Activated naive CD8-positive, alpha-beta T cell treated with anti-CD3 and anti-CD28 coated beads, Interleukin-2, amount 10 ng/mL, durations not matched to agents 7 days and 5 days (primary cell): ENCODE results near the gene NALCN. TPM values are rescaled to one million over a fixed set of nuclear protein-coding genes. Genes with fewer than 3 reads are reported as not detected.

Experiments
- ATAC-seq: fragments of 150-1000 bp; cut with Tn5 transposase; one replicate; pipeline ENCODE4 v1.10.0; 2021; ENCODE audit warnings: low read depth, moderate library complexity
- POLR2A ChIA-PET: fragments of 350-600 bp; sonication (Branson Sonifier 250); formaldehyde crosslinking; loops from one replicate; lab custom pipeline; 2021; ENCODE audit warnings: antibody characterized with exemption; lab: Charles Lee
- DNase-seq: peaks from one replicate; pipeline ENCODE4 v3.0.0; 2021
- H3K27ac Mint-ChIP-seq: one replicate; pipeline ENCODE4 v1.8.0; 2022; ENCODE audit warnings: mild to moderate bottlenecking, mixed read lengths
- H3K27me3 Mint-ChIP-seq: one replicate; pipeline ENCODE4 v1.8.0; 2022; ENCODE audit warnings: mild to moderate bottlenecking, moderate library complexity, mixed read lengths
- H3K36me3 Mint-ChIP-seq: one replicate; pipeline ENCODE4 v1.8.0; 2021; ENCODE audit warnings: mild to moderate bottlenecking, mixed read lengths
- H3K4me1 Mint-ChIP-seq: one replicate; pipeline ENCODE4 v1.8.0; 2021; ENCODE audit warnings: mixed read lengths
- H3K4me3 Mint-ChIP-seq: one replicate; pipeline ENCODE4 v1.8.0; 2022; ENCODE audit warnings: mild to moderate bottlenecking, moderate library complexity, mixed read lengths
- H3K9me3 Mint-ChIP-seq: one replicate; pipeline ENCODE4 v1.8.0; 2021; ENCODE audit warnings: mixed read lengths
- total RNA-seq, 2 experiments: library from RNA; stranded (reverse); gene quantifications; one replicate each; pipeline ENCODE4 v1.2.3, GENCODE V29; 2021

NALCN gene
- total RNA-seq, 2 experiments from 2014 or later = not detected

GRCh38 chr13:101271681-101272245, 144.5 kb downstream of the NALCN start:
- DNase-seq = no peak
- Mint-ChIP-seq H3K27me3 (peaks cover 2% of the 10 kb centered on the region), H3K27ac (no peak overlapping the region), H3K9me3 (no peaks in the 10 kb centered on the region), H3K4me1 (no peaks in the 10 kb centered on the region), H3K36me3 (no peaks in the 10 kb centered on the region), H3K4me3 (no peak overlapping the region)
- POLR2A ChIA-PET = no interaction called here
- ATAC-seq = no peak

- no peak overlapping the region for H3K4me3 Mint-ChIP-seq
- no peak for ATAC-seq
- no peak for DNase-seq
- H3K27ac Mint-ChIP-seq = no peak overlapping the region
- peaks cover 2% of the 10 kb centered on the region for H3K27me3 Mint-ChIP-seq
- peaks cover 2% of the 10 kb centered on the region for H3K4me1 Mint-ChIP-seq
- H3K9me3 Mint-ChIP-seq = no peaks in the 10 kb centered on the region
- H3K36me3 Mint-ChIP-seq = no peaks in the 10 kb centered on the region
- POLR2A ChIA-PET = no interaction called here
Measured at GRCh38 chr13:101267656-101268055, 148.7 kb downstream of the NALCN start.

- H3K4me1 Mint-ChIP-seq = peaks cover 2% of the 10 kb centered on the region
- no peaks in the 10 kb centered on the region for H3K36me3 Mint-ChIP-seq
- POLR2A ChIA-PET = no interaction called here
- H3K9me3 Mint-ChIP-seq = no peaks in the 10 kb centered on the region
- peaks cover 3% of the 10 kb centered on the region for H3K27me3 Mint-ChIP-seq
- ATAC-seq (no peak), DNase-seq (no peak)
- H3K4me3 Mint-ChIP-seq = no peak overlapping the region
- no peak overlapping the region for H3K27ac Mint-ChIP-seq
Measured at GRCh38 chr13:101265934-101266333, 150.4 kb downstream of the NALCN start.

GRCh38 chr13:101264931-101265330, 151.4 kb downstream of the NALCN start:
- no peak for ATAC-seq
- no peak for DNase-seq
- H3K27ac Mint-ChIP-seq = no peak overlapping the region
- no peaks in the 10 kb centered on the region for H3K9me3 Mint-ChIP-seq
- POLR2A ChIA-PET = no interaction called here
- peaks cover 2% of the 10 kb centered on the region for H3K27me3 Mint-ChIP-seq
- H3K36me3 Mint-ChIP-seq = no peaks in the 10 kb centered on the region
- H3K4me3 Mint-ChIP-seq = no peak overlapping the region
- H3K4me1 Mint-ChIP-seq = peaks cover 2% of the 10 kb centered on the region

GRCh38 chr13:101262306-101262705, 154.0 kb downstream of the NALCN start:
- H3K4me3 Mint-ChIP-seq = no peak overlapping the region

GRCh38 chr13:101258509-101258908, 157.8 kb downstream of the NALCN start:
- no peaks in the 10 kb centered on the region for H3K36me3 Mint-ChIP-seq
- no peak overlapping the region for H3K4me3 Mint-ChIP-seq
- H3K27me3 Mint-ChIP-seq = peaks cover 2% of the 10 kb centered on the region
- DNase-seq (no peak), ATAC-seq (no peak)
- H3K9me3 Mint-ChIP-seq = no peaks in the 10 kb centered on the region
- H3K27ac Mint-ChIP-seq = no peak overlapping the region
- H3K4me1 Mint-ChIP-seq = peaks cover 3% of the 10 kb centered on the region
- POLR2A ChIA-PET = no interaction called here

More at GRCh38 chr13:101262306-101262705, 154.0 kb downstream of the NALCN start:
- peaks cover 2% of the 10 kb centered on the region for H3K27me3 Mint-ChIP-seq
- ATAC-seq (no peak), DNase-seq (no peak)
- no peaks in the 10 kb centered on the region for H3K36me3 Mint-ChIP-seq
- POLR2A ChIA-PET = no interaction called here
- H3K4me1 Mint-ChIP-seq = peaks cover 5% of the 10 kb centered on the region
- no peak overlapping the region for H3K27ac Mint-ChIP-seq
- H3K9me3 Mint-ChIP-seq = no peaks in the 10 kb centered on the region

- ATAC-seq = no peak
Measured at GRCh38 chr13:101258071-101258470, 158.2 kb downstream of the NALCN start.

GRCh38 chr13:101248739-101249514, 167.4 kb downstream of the NALCN start:
- Mint-ChIP-seq H3K9me3 (peaks cover 5% of the 10 kb centered on the region), H3K4me1 (peaks cover 15% of the 10 kb centered on the region), H3K27me3 (peaks cover 12% of the 10 kb centered on the region), H3K36me3 (peaks cover 2% of the 10 kb centered on the region), H3K4me3 (no peak overlapping the region), H3K27ac (no peak overlapping the region)
- ATAC-seq (no peak), DNase-seq (no peak)
- POLR2A ChIA-PET = no interaction called here

More at GRCh38 chr13:101258071-101258470, 158.2 kb downstream of the NALCN start:
- Mint-ChIP-seq H3K4me1 (peaks cover 3% of the 10 kb centered on the region), H3K36me3 (no peaks in the 10 kb centered on the region), H3K9me3 (no peaks in the 10 kb centered on the region), H3K27me3 (peaks cover 2% of the 10 kb centered on the region), H3K4me3 (no peak overlapping the region), H3K27ac (no peak overlapping the region)
- DNase-seq = no peak
- POLR2A ChIA-PET = no interaction called here

- POLR2A ChIA-PET = no interaction called here
- Mint-ChIP-seq H3K4me3 (no peak overlapping the region), H3K27me3 (peaks cover 2% of the 10 kb centered on the region), H3K27ac (no peak overlapping the region), H3K36me3 (peaks cover under 1% of the 10 kb centered on the region), H3K9me3 (no peaks in the 10 kb centered on the region), H3K4me1 (peaks cover 14% of the 10 kb centered on the region)
- DNase-seq (no peak), ATAC-seq (no peak)
Measured at GRCh38 chr13:101242720-101243119, 173.6 kb downstream of the NALCN start.

GRCh38 chr13:101238555-101238954, 177.8 kb downstream of the NALCN start:
- Mint-ChIP-seq H3K27me3 (peaks cover 2% of the 10 kb centered on the region), H3K27ac (no peak overlapping the region), H3K36me3 (no peaks in the 10 kb centered on the region), H3K9me3 (no peaks in the 10 kb centered on the region), H3K4me3 (no peak overlapping the region), H3K4me1 (no peaks in the 10 kb centered on the region)
- POLR2A ChIA-PET = no interaction called here
- DNase-seq = no peak
- ATAC-seq = no peak

GRCh38 chr13:101231751-101232428, 184.4 kb downstream of the NALCN start:
- Mint-ChIP-seq H3K27ac (no peak overlapping the region), H3K27me3 (peaks cover 2% of the 10 kb centered on the region), H3K36me3 (no peaks in the 10 kb centered on the region), H3K4me1 (no peaks in the 10 kb centered on the region), H3K9me3 (no peaks in the 10 kb centered on the region), H3K4me3 (no peak overlapping the region)
- DNase-seq = no peak
- POLR2A ChIA-PET = no interaction called here
- ATAC-seq = no peak

GRCh38 chr13:101230271-101230890, 185.9 kb downstream of the NALCN start:
- H3K27me3 Mint-ChIP-seq = peaks cover 2% of the 10 kb centered on the region
- no peaks in the 10 kb centered on the region for H3K4me1 Mint-ChIP-seq
- ATAC-seq = no peak
- H3K4me3 Mint-ChIP-seq = no peak overlapping the region
- no peaks in the 10 kb centered on the region for H3K9me3 Mint-ChIP-seq
- H3K36me3 Mint-ChIP-seq = no peaks in the 10 kb centered on the region
- POLR2A ChIA-PET = no interaction called here
- no peak for DNase-seq
- H3K27ac Mint-ChIP-seq = no peak overlapping the region

- H3K27ac Mint-ChIP-seq = no peak overlapping the region
- no peak for ATAC-seq
- POLR2A ChIA-PET = no interaction called here
- no peak for DNase-seq
- no peak overlapping the region for H3K4me3 Mint-ChIP-seq
- no peaks in the 10 kb centered on the region for H3K36me3 Mint-ChIP-seq
- no peaks in the 10 kb centered on the region for H3K9me3 Mint-ChIP-seq
- no peaks in the 10 kb centered on the region for H3K4me1 Mint-ChIP-seq
- no peaks in the 10 kb centered on the region for H3K27me3 Mint-ChIP-seq
Measured at GRCh38 chr13:101219609-101220265, 196.6 kb downstream of the NALCN start.
